Upper lobe of left lung (tissue), 6 donors: ENCODE measurements around the gene HMGN5. TPM values are rescaled to one million over a fixed set of nuclear protein-coding genes. Genes with fewer than 3 reads are reported as not detected.
A peak's percentile ranks its signal among the peaks of the same experiment; 100 is the strongest.

Source experiments
- ATAC-seq, 2 donors: fragments of 200-7000 bp; cut with Tn5 transposase; one replicate each; pipeline ENCODE4 v1.9.1; 2022; ENCODE audit warnings: mild to moderate bottlenecking in 2 of 2, moderate library complexity in 2 of 2; ENCODE audit not compliant: low FRiP score in 2 of 2
- DNase-seq, 2 donors: peaks; one replicate each; pipeline ENCODE4 v3.0.0-alpha.2; 2019 to 2020
- H3K27ac ChIP-seq, 4 donors: fragments of 200-600 bp; sonication (generic); one replicate each; pipeline ENCODE4 v1.5.1; 2016 to 2019
- H3K27me3 ChIP-seq, 4 donors: fragments of 200-600 bp; sonication (generic); one replicate each; pipeline ENCODE4 v1.5.1; 2017 to 2019
- H3K36me3 ChIP-seq, 4 donors: fragments of 200-600 bp; sonication (generic); one replicate each; pipeline ENCODE4 v1.5.1; 2016 to 2019
- H3K4me1 ChIP-seq, 4 donors: fragments of 200-600 bp; sonication (generic); one replicate each; pipeline ENCODE4 v1.5.1; 2018 to 2019
- H3K4me3 ChIP-seq, 4 donors: fragments of 200-600 bp; sonication (generic); one replicate each; pipeline ENCODE4 v1.5.1; 2017 to 2019; ENCODE audit warnings: mild to moderate bottlenecking in 2 of 4, moderate library complexity in 1 of 4
- H3K9me3 ChIP-seq, 4 donors: fragments of 200-600 bp; sonication (generic); one replicate each; pipeline ENCODE4 v1.5.1; 2018 to 2019
- CTCF ChIP-seq, 6 experiments: fragments of 450-650 bp in 4 of 6; fragments of 200-600 bp in 2 of 6; sonication (generic) in 2 of 6; IDR thresholded peaks; one replicate each; pipeline ENCODE4 v1.5.1; 2016 to 2019; ENCODE audit warnings: antibody characterized with exemption in 6 of 6
- EP300 ChIP-seq, 4 donors: sonication (generic); formaldehyde crosslinking; IDR thresholded peaks; one replicate each; pipeline ENCODE4 v1.5.1; 2017; ENCODE audit warnings: antibody characterized with exemption in 4 of 4, control low read depth in 2 of 4
- POLR2A ChIP-seq, 4 donors: fragments of 450-650 bp; IDR thresholded peaks; one replicate each; pipeline ENCODE4 v1.5.1; 2016 to 2017; ENCODE audit warnings: antibody characterized with exemption in 4 of 4, mild to moderate bottlenecking in 2 of 4
- POLR2AphosphoS5 ChIP-seq, 2 donors: sonication (generic); formaldehyde crosslinking; IDR thresholded peaks; one replicate each; pipeline ENCODE4 v1.5.1; 2017; ENCODE audit warnings: antibody characterized with exemption in 2 of 2
- WGBS, 2 donors: methylation state at CpG; one replicate each; pipeline ENCODE4 v1.1.5; 2017 to 2018; 5-methylcytosine and 5-hydroxymethylcytosine counted together
- total RNA-seq, 6 donors: library from RNA; depleted of rRNA in 4 of 6; stranded (reverse); fragments of >200 nt in 4 of 6; gene quantifications; one replicate each; pipeline versions ENCODE4 v1.1.0 to v1.2.1, GENCODE V29; 2016 to 2021
- donor health status: DM: no; HTN: no; CAD: no; lungs with moderate emphysema.
- donor health status: DM: no; HTN: yes; CAD: no; lungs with severe emphysema.

Gene HMGN5
- total RNA-seq, 6 donors from 2014 or later = 2.2 to 8.9 (median 5.8) TPM; not detected in 1

GRCh38 chrX:81215685-81216084, 14.0 kb upstream of the HMGN5 start:
- H3K36me3 ChIP-seq = no peaks in the 10 kb centered on the region
- H3K9me3 ChIP-seq = no peaks in the 10 kb centered on the region
- no peak overlapping the region for H3K27ac ChIP-seq
- no peaks in the 10 kb centered on the region for H3K27me3 ChIP-seq
- TF ChIP-seq EP300 (IDR thresholded peaks at IDR 0.05) (no peak), POLR2AphosphoS5 (IDR thresholded peaks at IDR 0.05) (no peak), POLR2A (IDR thresholded peaks at IDR 0.05) (no peak), CTCF (IDR thresholded peaks at IDR 0.05) (no peak)
- H3K4me3 ChIP-seq = no peak overlapping the region
- no peak for DNase-seq
- no peak for ATAC-seq
- WGBS, 2 donors = 26 to 71% methylated on average over 1 of the region's 1 CpG
- no peaks in the 10 kb centered on the region for H3K4me1 ChIP-seq

GRCh38 chrX:81208916-81209315, 7.2 kb upstream of the HMGN5 start:
- 72 to 82% methylated on average over 8 of the region's 8 CpGs for WGBS, 2 donors
- Histone ChIP-seq H3K36me3 (no peaks in the 10 kb centered on the region), H3K4me1 (no peaks in the 10 kb centered on the region), H3K9me3 (no peaks in the 10 kb centered on the region), H3K27ac (no peak overlapping the region), H3K27me3 (no peaks in the 10 kb centered on the region), H3K4me3 (no peak overlapping the region)
- ATAC-seq = no peak
- no peak for TF ChIP-seq POLR2A (IDR thresholded peaks at IDR 0.05)
- TF ChIP-seq EP300 (IDR thresholded peaks at IDR 0.05) = no peak
- no peak for TF ChIP-seq CTCF (IDR thresholded peaks at IDR 0.05)
- TF ChIP-seq POLR2AphosphoS5 (IDR thresholded peaks at IDR 0.05) = no peak
- no peak for DNase-seq

GRCh38 chrX:81206476-81206875, 4.8 kb upstream of the HMGN5 start:
- H3K9me3 ChIP-seq = no peaks in the 10 kb centered on the region
- WGBS, 2 donors = 5 to 47% methylated on average over 1 of the region's 1 CpG
- no peak for TF ChIP-seq EP300 (IDR thresholded peaks at IDR 0.05)

GRCh38 chrX:81205551-81205950, 3.8 kb upstream of the HMGN5 start:
- Histone ChIP-seq H3K27ac (no peak overlapping the region), H3K4me1 (no peaks in the 10 kb centered on the region), H3K36me3 (no peaks in the 10 kb centered on the region), H3K4me3 (no peak overlapping the region), H3K9me3 (no peaks in the 10 kb centered on the region), H3K27me3 (no peaks in the 10 kb centered on the region)
- 67 to 76% methylated on average over 2 of the region's 2 CpGs for WGBS, 2 donors
- TF ChIP-seq POLR2A (IDR thresholded peaks at IDR 0.05) = no peak
- no peak for TF ChIP-seq EP300 (IDR thresholded peaks at IDR 0.05)
- no peak for TF ChIP-seq CTCF (IDR thresholded peaks at IDR 0.05)
- TF ChIP-seq POLR2AphosphoS5 (IDR thresholded peaks at IDR 0.05) = no peak
- ATAC-seq (no peak), DNase-seq (no peak)

More at GRCh38 chrX:81206476-81206875, 4.8 kb upstream of the HMGN5 start:
- Histone ChIP-seq H3K36me3 (no peaks in the 10 kb centered on the region), H3K27ac (no peak overlapping the region), H3K4me1 (no peaks in the 10 kb centered on the region), H3K4me3 (no peak overlapping the region), H3K27me3 (no peaks in the 10 kb centered on the region)
- DNase-seq (no peak), ATAC-seq (peak in 1 of 2 donors; percentile 19)

GRCh38 chrX:81202943-81203342, 1.2 kb upstream of the HMGN5 start:
- no peaks in the 10 kb centered on the region for H3K36me3 ChIP-seq
- WGBS, 2 donors = 9 to 11% methylated on average over 1 of the region's 1 CpG
- no peaks in the 10 kb centered on the region for H3K4me1 ChIP-seq
- H3K9me3 ChIP-seq = no peaks in the 10 kb centered on the region
- H3K27me3 ChIP-seq = no peaks in the 10 kb centered on the region
- H3K4me3 ChIP-seq = peak overlapping the region in 3 of 4 donors; percentile 49 to 64 (median 53)
- TF ChIP-seq POLR2A (IDR thresholded peaks at IDR 0.05) (no peak), POLR2AphosphoS5 (IDR thresholded peaks at IDR 0.05) (no peak), EP300 (IDR thresholded peaks at IDR 0.05) (no peak), CTCF (IDR thresholded peaks at IDR 0.05) (no peak)
- no peak for ATAC-seq
- H3K27ac ChIP-seq = peak overlapping the region; percentile 80 to 86 (median 80)
- DNase-seq = no peak
